Measurements from ENCODE around the gene SIRPB2. TPM values are rescaled to one million over a fixed set of nuclear protein-coding genes. Genes with fewer than 3 reads are reported as not detected.
A peak's percentile ranks its signal among the peaks of the same experiment; 100 is the strongest.

SIRPB2 gene
- total and polyA plus RNA-seq, 2 experiments from 2014 or later = not detected

DNA sequence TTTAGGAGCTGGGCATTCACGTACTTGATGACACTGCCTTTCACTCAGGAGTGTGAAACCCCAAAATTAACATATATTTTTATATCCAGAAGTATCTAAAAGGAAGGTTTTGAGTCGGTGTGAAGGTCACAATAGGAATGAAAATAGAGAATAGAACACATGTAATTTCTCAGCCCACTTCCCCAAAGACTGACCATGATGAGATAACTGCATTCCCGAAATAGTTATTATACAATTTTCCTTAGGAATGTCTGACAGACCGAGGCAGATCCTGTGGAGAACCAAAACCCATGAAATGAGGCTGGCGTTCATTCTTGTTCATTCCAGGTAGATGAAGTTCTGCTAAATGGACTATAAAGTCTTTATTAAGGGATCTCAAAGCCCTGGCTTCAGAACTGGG, 34.9 kb downstream of the SIRPB2 start:
- no peak for TF ChIP-seq EZH2 (IDR thresholded peaks at IDR 0.05; ENCODE audit: insufficient read depth, poor library complexity, severe bottlenecking)
- TF ChIP-seq EZH2phosphoT487 (IDR thresholded peaks at IDR 0.05; ENCODE audit: insufficient read depth, low read depth) = no peak
- whole genome bisulfite sequencing, 2 experiments (ENCODE audit: low coverage in 1 of 2, low lambda C conversion rate in 2 of 2, missing lambda C conversion rate in 2 of 2) = 90% methylated on average over 5 of the region's 5 CpGs
- H3K79me2 ChIP-seq (ENCODE audit: insufficient read depth) = peaks cover 40% of the 10 kb centered on the region
- H3K4me2 ChIP-seq (ENCODE audit: unreplicated experiment) = no peak overlapping the region
- no peak overlapping the region for H3K4me3 ChIP-seq
- no peak overlapping the region for H3K9ac ChIP-seq
- H2AFZ ChIP-seq = no peak overlapping the region
- no peaks in the 10 kb centered on the region for H3K27me3 ChIP-seq (replicated peaks; ENCODE audit: insufficient read depth)
- H3F3A ChIP-seq (ENCODE audit: insufficient read depth) = no peaks in the 10 kb centered on the region; the same call in 1 of the 2 replicates
- no peaks in the 10 kb centered on the region; the same call in 1 of the 2 replicates for H3K4me1 ChIP-seq (ENCODE audit: insufficient read depth)
- no peaks in the 10 kb centered on the region for H3K9me3 ChIP-seq (ENCODE audit: low read depth)
- H3K36me3 ChIP-seq (ENCODE audit: low read depth) = peaks cover 67% of the 10 kb centered on the region
- H4K20me1 ChIP-seq (ENCODE audit: insufficient read depth) = no peaks in the 10 kb centered on the region; the same call in 1 of the 2 replicates
- no peaks in the 10 kb centered on the region for H3K9me2 ChIP-seq (ENCODE audit: insufficient read depth)
- in situ Hi-C loops (cut with MboI) = no loop called here
- no peak overlapping the region for H3K27ac ChIP-seq
- peak; percentile 20 for DNase-seq

DNA sequence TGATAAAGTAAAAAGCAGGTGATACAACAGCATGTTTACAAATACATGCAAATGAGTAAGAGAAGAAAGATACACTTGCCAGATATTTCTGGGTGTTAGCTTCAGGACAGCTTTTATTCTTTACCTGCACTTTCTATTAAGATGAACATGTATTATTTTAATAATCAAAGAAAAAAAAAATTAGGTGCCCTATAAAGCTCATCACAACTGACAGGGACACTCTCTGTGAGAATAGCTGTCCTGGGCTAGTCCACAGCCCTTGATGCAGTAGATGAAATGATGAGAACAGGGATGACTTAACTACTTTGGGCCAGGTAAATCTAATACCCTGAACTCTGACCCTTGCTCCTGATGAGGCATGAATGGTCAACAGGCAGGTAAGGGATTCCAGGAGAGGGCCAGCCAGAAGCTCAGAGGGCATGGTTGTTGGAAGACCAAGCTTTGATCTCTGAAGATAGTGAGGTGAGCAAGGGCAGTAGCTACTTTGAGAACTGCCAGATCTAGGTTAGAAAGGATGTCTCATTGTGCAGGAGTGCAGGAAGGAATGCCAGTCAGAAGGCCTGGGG, 40.2 kb downstream of the SIRPB2 start:
- Histone ChIP-seq H3K27ac (no peak overlapping the region), H3K79me2 (ENCODE audit: insufficient read depth) (no peaks in the 10 kb centered on the region), H3K4me3 (no peak overlapping the region), H4K20me1 (ENCODE audit: insufficient read depth) (no peaks in the 10 kb centered on the region), H2AFZ (no peak overlapping the region), H3K9me3 (ENCODE audit: low read depth) (no peaks in the 10 kb centered on the region), H3K9ac (no peak overlapping the region), H3K9me2 (ENCODE audit: insufficient read depth) (no peaks in the 10 kb centered on the region), H3K4me1 (ENCODE audit: insufficient read depth) (no peaks in the 10 kb centered on the region; the same call in 1 of the 2 replicates), H3K4me2 (ENCODE audit: unreplicated experiment) (no peak overlapping the region), H3K27me3 (replicated peaks; ENCODE audit: insufficient read depth) (no peaks in the 10 kb centered on the region), H3K36me3 (ENCODE audit: low read depth) (peaks cover 74% of the 10 kb centered on the region), H3F3A (ENCODE audit: insufficient read depth) (no peaks in the 10 kb centered on the region)
- TF ChIP-seq EZH2phosphoT487 (IDR thresholded peaks at IDR 0.05; ENCODE audit: insufficient read depth, low read depth) (no peak), EZH2 (IDR thresholded peaks at IDR 0.05; ENCODE audit: insufficient read depth, poor library complexity, severe bottlenecking) (no peak)
- in situ Hi-C loops (cut with MboI) = no loop called here
- peak; percentile 32 for DNase-seq

DNA sequence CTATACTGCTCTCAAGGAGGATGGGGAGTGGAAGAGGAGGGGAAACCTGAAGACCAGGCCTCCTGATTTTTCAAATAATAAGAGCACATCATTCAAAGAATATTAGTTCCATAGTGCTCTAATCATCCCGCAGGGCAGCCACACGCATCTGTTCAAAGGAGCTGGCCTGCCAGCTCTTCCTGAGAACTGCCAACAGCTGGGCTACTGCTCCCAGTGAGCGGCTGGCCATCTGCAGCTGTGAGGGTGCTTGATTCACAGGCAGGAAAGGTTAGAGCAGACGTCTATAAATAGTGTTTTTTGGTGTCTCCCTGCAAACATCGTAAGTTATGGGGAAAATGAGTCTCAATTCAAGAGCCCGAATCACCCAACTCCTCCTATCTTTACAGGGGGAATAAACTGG, 41.9 kb downstream of the SIRPB2 start:
- Histone ChIP-seq H3K4me1 (ENCODE audit: insufficient read depth) (no peaks in the 10 kb centered on the region), H3K4me3 (no peak overlapping the region), H3K27me3 (replicated peaks; ENCODE audit: insufficient read depth) (no peaks in the 10 kb centered on the region), H3K9me2 (ENCODE audit: insufficient read depth) (no peaks in the 10 kb centered on the region), H3K9ac (no peak overlapping the region), H4K20me1 (ENCODE audit: insufficient read depth) (no peaks in the 10 kb centered on the region), H3K9me3 (ENCODE audit: low read depth) (no peaks in the 10 kb centered on the region), H3K4me2 (ENCODE audit: unreplicated experiment) (no peak overlapping the region), H3K79me2 (ENCODE audit: insufficient read depth) (no peaks in the 10 kb centered on the region), H2AFZ (no peak overlapping the region), H3F3A (ENCODE audit: insufficient read depth) (peaks cover under 1% of the 10 kb centered on the region; the same call in 1 of the 2 replicates), H3K36me3 (ENCODE audit: low read depth) (peaks cover 81% of the 10 kb centered on the region), H3K27ac (no peak overlapping the region)
- no peak for TF ChIP-seq EZH2phosphoT487 (IDR thresholded peaks at IDR 0.05; ENCODE audit: insufficient read depth, low read depth)
- TF ChIP-seq EZH2 (IDR thresholded peaks at IDR 0.05; ENCODE audit: insufficient read depth, poor library complexity, severe bottlenecking) = no peak
- WGBS, 2 experiments (ENCODE audit: low coverage in 1 of 2, low lambda C conversion rate in 2 of 2, missing lambda C conversion rate in 2 of 2) = 95 to 97% methylated on average over 6 of the region's 6 CpGs
- in situ Hi-C loops (cut with MboI) = no loop called here
- DNase-seq = no peak

DNA sequence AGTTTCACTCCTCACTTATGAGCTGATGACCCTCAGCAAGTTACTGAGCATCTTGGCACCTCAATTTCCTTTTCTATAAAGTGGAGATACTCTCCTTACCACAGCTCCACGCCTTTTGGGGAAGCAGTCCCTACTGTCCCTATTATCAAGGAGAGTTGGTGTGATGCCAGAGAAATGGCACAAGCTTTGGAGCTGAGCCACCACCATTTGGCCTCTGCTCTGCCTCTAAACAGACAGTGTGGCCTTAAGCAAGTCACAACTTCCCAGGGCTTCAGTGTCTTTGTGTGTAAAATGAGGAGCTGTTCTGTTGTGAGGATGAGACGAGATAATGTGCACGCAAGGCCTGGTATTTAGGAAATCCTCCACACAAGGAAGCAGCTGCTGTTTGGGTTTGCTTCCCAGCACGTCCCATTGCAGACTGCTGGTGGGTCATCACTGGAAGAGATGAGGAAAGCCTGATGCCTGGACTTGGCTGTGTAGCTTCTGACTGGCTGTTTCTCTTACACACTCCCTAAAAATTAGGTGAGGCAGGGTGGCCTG, 43.1 kb downstream of the SIRPB2 start:
- no peak for DNase-seq
- Histone ChIP-seq H3K27me3 (replicated peaks; ENCODE audit: insufficient read depth) (no peaks in the 10 kb centered on the region), H2AFZ (no peak overlapping the region), H3K9me3 (ENCODE audit: low read depth) (no peaks in the 10 kb centered on the region), H3K27ac (no peak overlapping the region), H3K9me2 (ENCODE audit: insufficient read depth) (no peaks in the 10 kb centered on the region), H3K36me3 (ENCODE audit: low read depth) (peaks cover 75% of the 10 kb centered on the region), H3K4me3 (no peak overlapping the region), H3K4me1 (ENCODE audit: insufficient read depth) (no peaks in the 10 kb centered on the region), H4K20me1 (ENCODE audit: insufficient read depth) (no peaks in the 10 kb centered on the region), H3K79me2 (ENCODE audit: insufficient read depth) (no peaks in the 10 kb centered on the region), H3K4me2 (ENCODE audit: unreplicated experiment) (no peak overlapping the region), H3K9ac (no peak overlapping the region), H3F3A (ENCODE audit: insufficient read depth) (peaks cover 3% of the 10 kb centered on the region; the same call in 1 of the 2 replicates)
- WGBS, 2 experiments (ENCODE audit: low coverage in 1 of 2, low lambda C conversion rate in 2 of 2, missing lambda C conversion rate in 2 of 2) = 84 to 88% methylated on average over 4 of the region's 4 CpGs
- in situ Hi-C loops (cut with MboI) = no loop called here
- no peak for TF ChIP-seq EZH2phosphoT487 (IDR thresholded peaks at IDR 0.05; ENCODE audit: insufficient read depth, low read depth)
- TF ChIP-seq EZH2 (IDR thresholded peaks at IDR 0.05; ENCODE audit: insufficient read depth, poor library complexity, severe bottlenecking) = no peak
